HG03280 (cell line): ENCODE results near the gene B4GALT5.
"Not testable (repeated sequence)": the region's sequence is repeated elsewhere in the genome, so short reads cannot be mapped to it uniquely, and the experiment has no call there.

Experiments used
- ATAC-seq: cut with Tn5 transposase; IDR thresholded peaks from one replicate; pipeline ENCODE4 v1.9.1; 2021; ENCODE audit warnings: mild to moderate bottlenecking, moderate library complexity; ENCODE audit not compliant: unreplicated experiment

B4GALT5 gene

DNA sequence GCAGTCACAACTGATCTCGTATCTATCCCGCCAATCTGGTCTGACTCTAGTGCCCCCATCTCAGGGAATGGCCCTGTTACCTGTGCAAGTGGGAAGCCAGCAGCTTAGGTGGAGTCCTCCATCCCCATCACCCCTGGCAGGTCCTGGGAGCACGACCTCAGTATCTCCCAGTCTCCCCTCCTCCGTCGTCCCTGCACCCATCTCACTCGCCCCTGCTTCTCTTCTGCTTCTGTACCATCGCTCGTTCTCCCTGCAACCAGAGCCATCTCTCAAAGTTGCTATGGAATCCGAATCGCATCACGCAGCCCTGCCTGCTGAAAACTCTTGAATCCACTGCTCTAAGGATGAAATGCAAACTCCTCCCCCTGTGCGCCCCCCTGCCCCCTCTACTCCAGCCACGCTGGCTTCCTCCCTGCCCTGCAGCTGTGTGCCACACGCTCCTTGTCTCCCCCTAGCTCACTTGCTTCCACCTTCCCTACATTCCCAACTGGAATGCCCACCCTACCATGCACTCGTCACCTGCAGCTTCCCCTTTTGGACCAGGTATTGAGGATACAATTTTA is 81.7 kb downstream of the B4GALT5 start:
- no peak for ATAC-seq

DNA sequence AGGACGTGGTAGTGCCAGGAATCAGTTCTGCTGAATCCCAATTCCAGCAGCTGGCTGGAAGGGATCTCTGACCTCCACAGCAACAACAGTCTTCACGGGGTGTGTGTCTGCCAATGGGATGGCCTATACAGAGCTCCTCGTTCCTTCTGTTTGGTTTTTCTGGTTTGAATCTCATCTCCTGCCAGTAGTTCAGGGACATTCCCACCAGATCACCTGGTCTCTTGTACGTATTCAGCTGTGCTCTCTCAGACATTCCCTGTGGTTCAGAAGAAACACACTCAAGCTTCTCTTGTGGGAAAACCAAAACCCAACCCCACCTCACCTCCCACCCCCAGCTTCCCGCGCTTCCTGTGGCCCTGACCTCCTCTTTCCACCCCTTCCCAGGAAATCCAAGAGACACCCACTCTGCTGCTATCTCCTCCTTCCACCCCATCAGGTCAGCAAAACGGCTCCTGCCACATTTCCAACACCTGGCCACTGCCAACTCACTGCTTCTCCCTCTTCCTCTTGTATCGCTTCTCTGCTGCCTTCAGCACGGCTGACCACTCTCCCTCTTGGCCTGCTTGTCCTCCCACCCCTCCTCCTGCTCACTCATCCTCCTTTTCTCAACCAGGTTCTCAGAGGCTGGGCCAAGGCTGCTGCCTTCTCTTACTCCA is 82.5 kb downstream of the B4GALT5 start:
- peak; percentile 32 for ATAC-seq

DNA sequence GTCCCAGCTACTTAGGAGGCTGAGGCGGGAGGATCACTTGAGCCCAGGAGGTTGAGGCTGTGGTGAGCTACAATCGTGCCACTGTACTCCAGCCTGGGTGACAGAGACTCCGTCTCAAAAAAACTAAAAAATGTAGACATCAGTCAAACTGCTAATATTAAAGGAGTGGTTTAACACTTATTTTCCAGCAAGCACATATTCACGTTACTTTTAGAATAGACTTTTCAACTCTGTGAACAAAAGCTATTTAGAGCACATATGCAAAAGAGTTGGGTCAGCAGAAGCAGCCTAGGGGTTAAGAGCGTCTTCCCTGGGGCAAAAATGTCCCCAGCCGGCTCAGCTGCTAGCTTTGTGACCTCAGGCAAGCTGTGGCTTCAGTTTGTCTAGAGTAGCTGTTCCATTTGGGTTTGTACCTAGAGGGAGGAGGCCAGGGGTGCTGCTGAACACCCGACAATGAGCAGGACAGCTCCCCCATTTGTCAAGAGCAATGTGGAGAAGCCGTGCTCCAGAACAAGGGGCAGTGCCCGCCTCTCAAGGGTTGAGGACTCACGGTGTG is 83.2 kb downstream of the B4GALT5 start:
- peak; percentile 75 for ATAC-seq

DNA sequence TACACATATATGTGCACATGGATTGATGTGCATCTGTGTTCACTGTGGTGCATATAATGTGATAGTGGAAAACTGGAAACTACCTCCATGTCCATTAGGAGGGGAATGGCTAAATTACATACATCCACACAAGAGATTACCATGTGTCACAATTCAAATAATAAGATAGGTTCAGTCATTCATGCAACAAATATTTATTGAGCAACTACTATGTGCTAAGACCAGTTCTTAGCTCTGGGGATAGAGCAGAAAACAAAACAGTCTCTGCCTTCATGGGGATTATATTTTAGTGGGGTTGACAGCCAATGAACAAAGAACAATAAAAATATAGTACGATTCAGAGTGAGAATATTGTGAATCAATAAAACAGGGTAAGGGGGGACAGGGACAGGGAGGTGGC is 84.1 kb downstream of the B4GALT5 start:
- ATAC-seq = no peak

DNA sequence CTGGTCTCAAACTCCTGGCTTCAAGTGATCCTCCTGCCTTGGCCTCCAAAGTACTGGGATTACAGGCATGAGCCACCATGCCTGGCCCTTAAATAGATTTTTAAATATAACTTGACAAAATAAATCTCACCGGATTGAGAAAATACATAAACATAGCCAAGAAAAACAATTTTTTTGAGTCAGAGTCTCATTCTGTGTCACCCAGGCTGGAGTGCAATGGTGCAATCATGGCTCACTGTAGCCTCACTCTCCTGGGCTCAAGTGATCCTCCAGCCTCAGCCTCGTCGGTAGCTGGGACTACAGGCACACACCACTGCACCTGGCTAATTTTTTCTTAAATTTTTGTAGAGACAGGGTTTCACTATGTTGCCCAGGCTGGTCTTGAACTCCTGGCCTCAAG is 85.4 kb downstream of the B4GALT5 start:
- ATAC-seq = not testable (repeated sequence)

DNA sequence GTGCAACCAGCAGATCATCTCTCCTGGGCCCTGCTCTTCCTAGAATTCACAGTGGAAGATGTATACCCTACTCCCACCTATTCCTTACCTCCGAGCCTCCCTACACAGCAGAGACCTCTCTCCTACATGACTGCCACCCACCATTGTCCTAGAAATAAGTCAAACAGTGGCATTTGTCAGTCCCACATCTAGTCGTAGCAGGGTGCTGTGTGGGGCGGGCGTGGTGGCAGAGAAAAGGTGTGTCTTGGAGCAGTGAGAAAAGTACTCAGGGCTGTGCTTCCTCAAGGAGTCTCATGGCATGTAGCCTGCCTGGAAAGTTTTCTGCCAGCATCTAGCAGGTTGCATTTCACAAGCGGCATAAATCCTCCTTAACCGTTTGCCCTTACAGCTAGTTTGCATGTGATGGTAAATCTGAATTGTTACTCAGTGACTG is 86.3 kb downstream of the B4GALT5 start:
- ATAC-seq = no peak

DNA sequence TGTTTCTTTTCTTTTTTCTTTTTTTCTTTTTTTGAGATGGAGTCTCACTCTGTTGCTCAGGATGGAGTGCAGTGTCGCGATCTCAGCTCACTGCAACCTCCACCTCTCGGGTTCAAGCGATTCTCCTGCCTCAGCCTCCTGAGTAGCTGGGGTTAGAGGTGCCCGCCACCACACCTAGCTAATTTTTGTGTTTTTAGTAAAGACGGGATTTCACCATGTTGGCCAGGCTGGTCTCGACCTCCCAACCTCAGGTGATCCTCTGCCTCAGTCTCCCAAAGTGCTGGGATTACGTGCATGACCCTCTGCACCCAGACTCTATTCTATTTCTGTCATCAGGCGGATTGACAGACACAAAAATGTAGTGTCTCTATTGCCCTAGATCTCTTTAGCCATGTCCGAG is 88.7 kb downstream of the B4GALT5 start:
- not testable (repeated sequence) for ATAC-seq

DNA sequence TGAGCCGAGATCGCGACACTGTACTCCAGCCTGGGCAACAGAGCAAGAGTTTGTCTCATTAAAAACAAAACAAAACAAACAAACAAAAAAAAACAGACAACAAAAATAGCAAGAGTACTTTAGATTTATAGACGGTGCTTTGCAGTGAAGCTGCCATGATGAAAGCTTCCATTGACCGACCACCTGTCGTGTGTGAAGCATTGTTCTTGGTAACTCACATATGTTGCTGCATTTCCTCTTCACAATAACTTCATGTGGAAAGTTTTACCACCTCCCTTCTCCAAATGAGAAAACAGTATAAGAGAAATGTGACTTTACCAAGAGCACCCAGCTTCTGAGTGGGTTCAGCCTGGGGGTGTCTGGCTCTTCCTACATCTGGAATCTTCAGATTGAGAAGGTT is 89.4 kb downstream of the B4GALT5 start:
- no peak for ATAC-seq

DNA sequence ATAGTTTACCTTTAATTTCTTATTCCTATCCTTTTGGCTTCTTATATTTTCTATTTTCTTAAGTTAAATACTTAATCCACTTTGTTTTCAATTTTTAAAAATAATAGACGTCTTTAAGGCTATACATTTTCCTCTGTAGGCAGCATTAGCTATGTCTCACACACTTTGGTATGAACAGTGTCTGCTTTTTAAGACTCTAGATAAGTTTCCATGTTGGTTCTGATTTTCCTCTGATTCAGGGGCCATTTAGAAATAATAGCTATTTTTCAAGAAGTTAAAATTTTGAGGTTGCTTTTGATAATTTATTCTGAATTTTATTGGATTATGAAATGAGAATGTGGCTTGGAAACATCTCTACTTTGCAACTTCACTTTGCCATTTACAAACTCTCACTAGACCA is 91.4 kb downstream of the B4GALT5 start:
- ATAC-seq = no peak

DNA sequence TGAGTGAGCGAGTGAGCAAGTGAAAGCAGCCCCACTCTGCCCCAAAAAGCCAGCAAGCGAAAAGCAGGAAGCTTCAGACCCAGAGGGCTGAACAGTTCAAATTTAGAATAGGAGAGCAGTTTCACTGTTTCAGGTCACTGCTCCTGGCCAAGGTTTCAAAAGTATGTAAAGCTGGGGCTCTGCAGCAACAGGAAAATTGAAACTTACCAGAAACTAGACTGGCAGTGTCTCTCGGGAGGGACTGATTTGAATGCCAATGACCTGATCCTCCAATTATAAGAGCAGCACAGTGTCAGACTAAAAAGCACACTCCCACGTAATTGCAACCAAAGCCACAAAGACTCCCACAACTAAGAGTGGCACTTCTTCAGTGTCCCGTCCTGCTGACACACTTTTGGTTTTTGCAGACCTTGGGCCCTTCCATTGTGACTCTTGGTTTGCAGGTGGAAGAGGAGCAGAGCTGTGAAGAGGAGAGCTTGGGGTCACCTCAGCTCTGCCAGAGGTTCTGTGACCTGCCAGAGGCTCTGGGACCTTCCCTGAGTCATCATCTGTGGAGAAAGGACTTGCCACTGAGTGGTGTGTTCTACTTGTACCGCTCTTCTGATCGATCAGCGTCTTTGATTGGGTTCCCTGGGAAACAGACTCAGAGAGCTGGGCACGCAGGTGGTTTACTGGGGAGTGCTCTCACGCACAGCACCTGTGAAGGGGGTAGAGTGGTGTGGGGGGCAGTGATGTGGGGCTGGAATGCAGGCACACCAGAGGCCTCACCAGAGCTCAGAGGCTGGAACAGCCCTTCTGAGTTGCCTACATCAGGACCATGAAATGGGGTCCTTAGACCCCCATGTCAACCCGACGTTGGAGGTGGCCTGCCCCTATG is 93.1 kb downstream of the B4GALT5 start:
- peak; percentile 80 for ATAC-seq

DNA sequence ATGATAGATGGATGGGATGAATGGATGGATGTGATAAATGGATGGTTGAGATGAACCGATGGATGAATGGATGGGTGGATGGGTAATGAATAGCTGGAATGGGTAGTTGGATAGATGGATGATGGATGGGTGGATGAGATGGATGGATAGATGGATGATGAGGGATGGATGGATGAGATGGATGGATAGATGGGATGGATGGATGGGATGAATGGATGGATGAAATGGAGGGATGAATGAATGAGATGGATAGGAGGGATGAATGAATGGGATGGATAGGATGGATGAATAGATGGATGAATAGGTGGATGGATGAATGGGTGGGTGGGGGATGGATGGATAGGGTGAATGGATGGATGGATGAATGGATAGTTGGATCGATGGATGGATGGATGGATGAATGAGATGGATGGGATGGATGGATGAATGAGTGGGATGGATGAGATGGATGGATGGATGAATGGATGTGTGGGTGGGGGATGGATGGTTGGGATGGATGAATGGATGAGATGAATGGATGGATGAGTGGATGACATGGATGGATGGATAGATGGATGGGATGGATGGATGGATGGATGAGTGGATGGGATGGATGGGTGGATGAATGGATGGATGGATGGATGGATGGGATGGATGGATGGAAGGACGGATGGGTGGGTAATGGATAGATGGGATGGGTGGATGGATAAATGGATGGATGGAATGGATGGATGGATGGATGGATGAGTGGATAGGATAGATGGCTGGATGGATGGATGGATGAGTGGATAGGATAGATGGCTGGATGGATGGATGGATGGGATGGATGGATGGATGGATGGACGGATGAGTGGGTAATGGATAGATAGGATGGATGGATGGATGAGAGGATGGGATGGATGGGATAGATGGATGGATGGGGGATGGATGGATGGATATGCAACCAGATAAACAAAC is 94.3 kb downstream of the B4GALT5 start:
- no peak for ATAC-seq

DNA sequence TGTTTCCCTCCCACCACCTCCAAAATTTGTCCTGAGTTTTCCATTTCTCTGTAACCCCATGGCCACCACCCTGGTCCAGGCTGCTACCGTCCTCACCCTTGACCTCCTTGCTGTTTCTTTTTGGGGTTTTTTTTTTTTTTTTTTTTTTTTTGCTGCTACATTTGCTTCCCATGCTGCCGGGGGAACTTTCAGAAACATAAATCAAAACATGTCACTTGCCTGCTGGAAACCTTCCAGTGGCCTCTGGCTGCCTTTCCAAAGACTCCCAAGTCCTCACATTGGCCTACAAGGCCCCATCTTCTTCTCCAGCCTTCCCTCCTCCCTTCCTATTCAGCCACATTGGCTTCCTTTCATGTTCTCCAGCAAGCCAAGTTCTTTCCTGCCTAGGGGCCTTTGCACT is 95.4 kb downstream of the B4GALT5 start:
- ATAC-seq = no peak

DNA sequence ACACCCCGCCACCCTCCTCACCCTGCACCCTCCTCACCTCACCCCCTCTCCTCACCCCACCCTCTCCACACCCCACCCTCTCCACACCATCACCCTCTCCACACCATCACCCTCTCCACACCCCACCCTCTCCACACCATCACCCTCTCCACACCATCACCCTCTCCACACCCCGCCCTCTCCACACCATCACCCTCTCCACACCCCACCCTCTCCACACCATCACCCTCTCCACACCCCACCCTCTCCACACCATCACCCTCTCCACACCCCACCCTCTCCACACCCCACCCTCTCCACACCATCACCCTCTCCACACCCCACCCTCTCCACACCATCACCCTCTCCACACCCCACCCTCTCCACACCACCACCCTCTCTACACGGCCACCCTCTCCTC is 96.3 kb downstream of the B4GALT5 start:
- not testable (repeated sequence) for ATAC-seq

DNA sequence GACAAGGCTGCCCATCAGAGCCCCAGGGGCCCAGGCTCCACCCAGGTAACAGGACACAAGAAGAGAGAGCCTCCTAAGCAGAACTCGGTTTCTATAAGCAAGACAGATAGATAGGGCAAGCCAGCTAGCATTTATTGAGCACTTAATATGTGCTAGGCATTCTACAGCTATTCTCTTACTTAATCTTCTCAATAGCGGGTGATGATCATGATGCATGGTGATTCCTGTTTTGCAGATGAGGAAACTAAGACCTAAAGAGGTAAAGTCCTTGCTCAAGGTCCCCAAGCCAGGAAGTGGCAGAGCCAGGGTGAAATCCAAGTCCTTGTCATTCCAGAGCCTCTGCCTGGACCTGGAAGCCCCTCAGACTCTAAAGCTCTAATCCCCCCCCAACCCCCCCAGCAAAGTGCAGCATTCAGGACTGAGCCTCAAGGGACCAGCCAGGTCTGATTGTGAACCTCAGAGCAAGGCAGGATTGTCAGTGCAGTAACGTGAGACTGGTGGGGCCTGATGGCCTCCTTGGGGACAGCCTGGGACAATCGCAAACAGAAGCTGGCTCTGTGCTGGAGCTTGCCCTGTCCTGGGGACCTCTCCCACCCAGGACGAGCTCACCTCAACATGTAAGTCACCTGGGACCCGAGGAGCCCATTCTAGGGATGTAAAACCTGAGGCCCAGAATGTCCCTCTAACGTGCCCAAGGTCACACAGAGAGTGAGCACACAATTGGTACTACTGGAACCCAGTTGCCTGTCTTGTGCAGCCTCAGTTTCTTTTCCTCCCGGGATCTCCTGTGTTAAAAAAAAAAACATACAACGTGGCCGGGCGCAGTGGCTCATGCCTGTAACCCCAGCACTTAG is 97.3 kb downstream of the B4GALT5 start:
- ATAC-seq = no peak

DNA sequence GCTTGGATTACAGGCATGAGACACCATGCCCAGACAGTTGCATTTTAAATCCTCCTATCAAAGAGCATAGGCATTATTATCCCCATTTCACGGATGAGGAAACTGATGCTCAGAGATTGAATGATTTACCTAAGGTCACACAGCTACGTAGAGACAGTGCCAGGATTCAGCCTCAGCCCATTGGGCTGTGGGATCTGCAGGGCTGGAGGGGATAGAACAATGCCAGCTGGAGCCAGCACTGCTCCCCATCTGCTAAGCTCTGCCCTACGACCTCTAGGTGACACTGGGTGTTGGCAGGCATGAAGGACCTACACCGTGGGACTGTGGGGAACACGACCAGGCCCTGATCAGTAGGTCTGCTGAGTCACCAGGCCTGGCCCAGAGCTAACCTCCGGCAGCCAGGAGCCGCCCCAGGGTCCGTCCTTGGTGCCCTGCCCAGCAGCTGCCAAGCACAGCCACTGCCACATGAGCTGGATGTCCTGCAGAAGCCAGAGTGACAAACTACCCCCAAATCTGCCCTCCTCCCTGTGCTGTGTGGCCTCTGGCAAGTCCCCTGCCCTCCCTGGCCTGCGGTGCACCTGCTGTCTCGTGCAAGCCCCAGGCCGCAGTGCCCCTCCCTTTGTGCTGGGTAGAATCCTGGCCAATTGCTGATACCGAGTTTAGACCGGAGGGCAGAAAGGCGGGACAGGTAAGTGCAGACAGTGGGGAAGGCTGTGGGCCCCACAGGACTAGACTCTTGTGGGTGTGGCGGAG is 98.1 kb downstream of the B4GALT5 start:
- no peak for ATAC-seq

DNA sequence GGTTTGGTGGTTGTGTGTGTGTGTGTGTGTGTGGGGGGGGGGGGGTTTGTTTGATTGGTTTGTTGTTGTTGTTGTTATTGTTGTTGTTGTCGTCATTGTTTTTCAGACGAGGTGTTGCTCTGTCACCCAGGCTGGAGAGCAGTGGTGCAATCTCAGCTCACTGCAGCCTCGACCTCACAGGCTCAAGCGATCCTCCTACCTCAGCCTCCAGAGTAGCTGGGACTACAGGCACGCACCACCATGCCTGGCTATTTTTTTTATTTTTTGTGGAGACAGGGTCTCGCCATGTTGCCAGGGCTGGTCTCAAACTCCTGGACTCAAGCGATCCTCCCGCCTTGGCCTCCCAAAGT is 98.7 kb downstream of the B4GALT5 start:
- ATAC-seq = not testable (repeated sequence)

DNA sequence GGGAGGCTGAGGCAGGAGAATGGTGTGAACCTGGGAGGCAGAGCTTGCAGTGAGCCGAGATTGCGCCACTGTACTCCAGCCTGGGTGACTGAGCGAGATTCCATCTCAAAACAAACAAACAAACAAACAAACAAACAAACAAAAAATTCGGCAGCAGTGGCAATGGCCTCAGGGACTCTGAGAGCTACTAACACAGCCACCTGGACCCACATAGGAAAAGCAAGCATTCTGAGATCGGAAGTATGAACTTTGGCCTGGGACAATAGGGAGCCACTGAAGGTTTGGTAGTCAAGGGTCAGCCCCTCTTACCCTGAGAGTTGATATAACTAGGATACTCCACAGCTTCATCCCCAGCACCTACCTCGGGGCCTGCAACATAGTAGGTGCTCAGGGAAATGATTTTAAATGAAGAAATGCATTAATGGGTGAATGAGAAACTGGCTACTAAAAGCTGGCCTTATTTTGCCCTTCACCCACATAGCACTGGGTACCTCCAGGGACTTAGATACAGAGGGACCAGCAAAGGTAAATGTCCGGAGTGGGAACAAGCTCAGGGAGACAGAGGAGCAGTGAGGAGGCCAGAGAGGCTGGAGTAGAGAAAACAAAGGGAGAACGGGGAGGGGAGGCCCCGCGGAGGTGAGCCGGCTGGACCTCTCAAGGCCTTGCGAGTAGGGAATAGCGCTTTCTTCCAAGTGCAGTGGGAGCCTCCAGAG is 99.2 kb downstream of the B4GALT5 start:
- no peak for ATAC-seq

DNA sequence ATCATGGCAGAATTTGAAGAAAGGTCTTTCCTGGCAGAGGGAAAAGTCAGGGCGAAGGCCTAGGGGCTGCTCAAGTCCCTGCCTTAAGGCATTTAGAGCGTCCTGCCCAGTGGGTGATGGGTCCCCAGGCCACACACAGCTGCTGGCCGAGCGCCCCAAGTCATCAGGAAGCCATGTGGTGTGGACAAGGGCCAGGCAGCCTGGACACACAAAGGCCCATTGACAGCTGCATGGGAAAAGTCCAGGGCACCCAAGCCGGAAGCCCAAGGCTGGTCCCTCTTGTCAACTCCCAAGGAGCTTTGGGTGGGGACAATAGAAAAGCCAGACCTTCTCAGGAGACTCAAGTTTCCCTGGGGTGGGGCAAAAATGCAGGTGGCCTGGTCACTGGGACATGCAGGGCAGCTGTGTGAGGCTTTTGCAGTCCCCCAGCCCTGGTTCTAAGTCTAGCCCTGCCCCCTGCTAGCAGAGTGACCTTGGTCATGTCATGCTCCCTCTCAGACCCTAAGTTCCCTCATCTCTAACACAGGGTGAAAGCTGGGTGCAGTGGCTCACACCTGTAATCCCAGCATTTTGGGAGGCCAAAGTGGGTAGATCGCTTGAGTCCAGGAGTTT is 101.4 kb downstream of the B4GALT5 start:
- ATAC-seq = no peak
